ENCODE data around the gene LRBA.

LRBA gene

GRCh38 chr4:151035328-151035727, 20.2 kb upstream of the LRBA start:
- TF ChIP-seq CTCF (IDR thresholded peaks at IDR 0.05; ENCODE audit: low read length) (no peak), EZH2 (IDR thresholded peaks at IDR 0.05; ENCODE audit: borderline replicate concordance, low read length) (no peak)
- Histone ChIP-seq H3K27ac (ENCODE audit: low read depth, low read length, poor library complexity, severe bottlenecking) (no peak overlapping the region), H4K20me1 (ENCODE audit: insufficient read depth, low read length) (no peaks in the 10 kb centered on the region), H3K36me3 (ENCODE audit: insufficient read depth, low read length) (no peaks in the 10 kb centered on the region), H3K4me3 (ENCODE audit: low read depth, low read length, poor library complexity, severe bottlenecking) (no peak overlapping the region), H3K4me1 (ENCODE audit: insufficient read depth, low read length, severe bottlenecking) (peaks cover 12% of the 10 kb centered on the region), H3K79me2 (ENCODE audit: insufficient read depth, low read length) (no peaks in the 10 kb centered on the region), H3K4me2 (ENCODE audit: low read length) (peak overlapping the region; percentile 31; the same call in 1 of the 2 replicates), H3K27me3 (ENCODE audit: insufficient read depth, low read length) (no peaks in the 10 kb centered on the region), H3K9me3 (ENCODE audit: low read length) (no peaks in the 10 kb centered on the region), H3F3A (ENCODE audit: insufficient read depth, low read length) (no peaks in the 10 kb centered on the region), H3K9ac (ENCODE audit: low read length) (no peak overlapping the region), H2AFZ (ENCODE audit: low read length) (no peak overlapping the region), H3K9me2 (ENCODE audit: low read depth, low read length) (no peaks in the 10 kb centered on the region)

- TF ChIP-seq CTCF (IDR thresholded peaks at IDR 0.05; ENCODE audit: low read length) = no peak
- no peak for TF ChIP-seq EZH2 (IDR thresholded peaks at IDR 0.05; ENCODE audit: borderline replicate concordance, low read length)
- no peak overlapping the region; the same call in 1 of the 2 replicates for H3K4me2 ChIP-seq (ENCODE audit: low read length)
- H2AFZ ChIP-seq (ENCODE audit: low read length) = no peak overlapping the region
- no peak overlapping the region for H3K4me3 ChIP-seq (ENCODE audit: low read depth, low read length, poor library complexity, severe bottlenecking)
- no peak overlapping the region for H3K9ac ChIP-seq (ENCODE audit: low read length)
- no peaks in the 10 kb centered on the region for H3K9me3 ChIP-seq (ENCODE audit: low read length)
- no peaks in the 10 kb centered on the region for H3K36me3 ChIP-seq (ENCODE audit: insufficient read depth, low read length)
- H3K27me3 ChIP-seq (ENCODE audit: insufficient read depth, low read length) = no peaks in the 10 kb centered on the region
- H3K27ac ChIP-seq (ENCODE audit: low read depth, low read length, poor library complexity, severe bottlenecking) = no peak overlapping the region
- no peaks in the 10 kb centered on the region for H3K9me2 ChIP-seq (ENCODE audit: low read depth, low read length)
- no peaks in the 10 kb centered on the region for H4K20me1 ChIP-seq (ENCODE audit: insufficient read depth, low read length)
- no peaks in the 10 kb centered on the region for H3K79me2 ChIP-seq (ENCODE audit: insufficient read depth, low read length)
- no peaks in the 10 kb centered on the region for H3F3A ChIP-seq (ENCODE audit: insufficient read depth, low read length)
- peaks cover 12% of the 10 kb centered on the region for H3K4me1 ChIP-seq (ENCODE audit: insufficient read depth, low read length, severe bottlenecking)
Measured at GRCh38 chr4:151034829-151035228, 19.7 kb upstream of the LRBA start.

GRCh38 chr4:151031831-151032605, 16.9 kb upstream of the LRBA start:
- Histone ChIP-seq H3K27me3 (ENCODE audit: insufficient read depth, low read length) (no peaks in the 10 kb centered on the region), H3K9me3 (ENCODE audit: low read length) (no peaks in the 10 kb centered on the region), H4K20me1 (ENCODE audit: insufficient read depth, low read length) (no peaks in the 10 kb centered on the region), H2AFZ (ENCODE audit: low read length) (no peak overlapping the region), H3K4me1 (ENCODE audit: insufficient read depth, low read length, severe bottlenecking) (peaks cover 12% of the 10 kb centered on the region), H3K4me3 (ENCODE audit: low read depth, low read length, poor library complexity, severe bottlenecking) (no peak overlapping the region), H3K79me2 (ENCODE audit: insufficient read depth, low read length) (no peaks in the 10 kb centered on the region), H3K4me2 (ENCODE audit: low read length) (no peak overlapping the region), H3K36me3 (ENCODE audit: insufficient read depth, low read length) (no peaks in the 10 kb centered on the region), H3K9ac (ENCODE audit: low read length) (no peak overlapping the region), H3K27ac (ENCODE audit: low read depth, low read length, poor library complexity, severe bottlenecking) (no peak overlapping the region), H3F3A (ENCODE audit: insufficient read depth, low read length) (no peaks in the 10 kb centered on the region), H3K9me2 (ENCODE audit: low read depth, low read length) (no peaks in the 10 kb centered on the region)
- TF ChIP-seq EZH2 (IDR thresholded peaks at IDR 0.05; ENCODE audit: borderline replicate concordance, low read length) = no peak
- TF ChIP-seq CTCF (IDR thresholded peaks at IDR 0.05; ENCODE audit: low read length) = no peak

Measured in OCI-LY1 (cell line).